B cell (primary cell): Measurements from ENCODE around the gene MR1.

ENCODE experiments used
- EZH2 ChIP-seq: IDR thresholded peaks from 2 replicates; pipeline ENCODE4 v1.6.1; 2012; ENCODE audit warnings: borderline replicate concordance, low read depth, mild to moderate bottlenecking, moderate library complexity, low read length; ENCODE audit not compliant: insufficient read depth, poor library complexity, severe bottlenecking
- TF ChIP-seq, protein P1 (sequence below): fragments of 200-600 bp; IDR thresholded peaks from one replicate; pipeline ENCODE4 v1.8.0; 2022; ENCODE audit warnings: antibody characterized with exemption, mild to moderate bottlenecking

DNA sequence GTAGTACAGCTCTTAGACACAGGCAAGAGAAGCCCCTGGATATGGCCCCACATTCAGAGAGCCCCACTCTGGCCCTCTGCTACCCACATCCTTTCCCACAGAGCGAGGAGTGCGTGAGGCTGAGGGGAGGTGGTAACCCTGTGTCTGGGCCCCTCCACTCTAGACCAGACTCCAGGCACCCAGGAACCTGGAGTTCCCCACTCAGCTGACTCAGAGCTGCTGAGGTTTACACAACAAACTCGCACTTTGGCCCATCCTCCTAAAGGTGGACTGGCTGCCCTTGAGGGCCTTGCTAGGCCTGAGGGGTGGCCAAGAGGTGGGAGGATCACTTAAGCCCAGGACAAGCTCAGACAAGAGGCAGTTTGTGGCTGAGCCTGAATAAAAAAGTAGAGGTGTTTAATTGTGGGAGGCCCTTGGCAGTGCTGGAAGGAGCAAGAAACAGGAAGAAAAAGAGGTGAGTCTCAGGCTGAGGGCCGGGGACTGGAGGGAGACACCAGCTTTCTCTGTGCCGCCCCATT is 10.7 kb downstream of the MR1 start:
- TF ChIP-seq, protein P1, sequence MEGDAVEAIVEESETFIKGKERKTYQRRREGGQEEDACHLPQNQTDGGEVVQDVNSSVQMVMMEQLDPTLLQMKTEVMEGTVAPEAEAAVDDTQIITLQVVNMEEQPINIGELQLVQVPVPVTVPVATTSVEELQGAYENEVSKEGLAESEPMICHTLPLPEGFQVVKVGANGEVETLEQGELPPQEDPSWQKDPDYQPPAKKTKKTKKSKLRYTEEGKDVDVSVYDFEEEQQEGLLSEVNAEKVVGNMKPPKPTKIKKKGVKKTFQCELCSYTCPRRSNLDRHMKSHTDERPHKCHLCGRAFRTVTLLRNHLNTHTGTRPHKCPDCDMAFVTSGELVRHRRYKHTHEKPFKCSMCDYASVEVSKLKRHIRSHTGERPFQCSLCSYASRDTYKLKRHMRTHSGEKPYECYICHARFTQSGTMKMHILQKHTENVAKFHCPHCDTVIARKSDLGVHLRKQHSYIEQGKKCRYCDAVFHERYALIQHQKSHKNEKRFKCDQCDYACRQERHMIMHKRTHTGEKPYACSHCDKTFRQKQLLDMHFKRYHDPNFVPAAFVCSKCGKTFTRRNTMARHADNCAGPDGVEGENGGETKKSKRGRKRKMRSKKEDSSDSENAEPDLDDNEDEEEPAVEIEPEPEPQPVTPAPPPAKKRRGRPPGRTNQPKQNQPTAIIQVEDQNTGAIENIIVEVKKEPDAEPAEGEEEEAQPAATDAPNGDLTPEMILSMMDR, result no peak
- TF ChIP-seq EZH2, result no peak
